Measurements from ENCODE around the gene REEP1. TPM values are rescaled to one million over a fixed set of nuclear protein-coding genes. Genes with fewer than 3 reads are reported as not detected.

REEP1 gene
- total and polyA plus RNA-seq, 9 of the 15 experiments (the other 6 are each of a cell fraction or from before 2014, with no cell fraction given), result 0.11 to 0.67 (median 0.13) TPM

GRCh38 chr2:86189782-86190416, 147.5 kb downstream of the REEP1 start (continued):
- TF ChIP-seq FOSL1 (tag; conservative IDR thresholded peaks at IDR 0.05), result peak; percentile 36
- 0 out of 2 replicates have a peak, but pooled peaks have one; percentile 35 for TF ChIP-seq ZKSCAN8 (CRISPR knock-in tag; IDR thresholded peaks at IDR 0.05)
- TF ChIP-seq ZNF696 (CRISPR knock-in tag; conservative IDR thresholded peaks at IDR 0.05), result no peak
- TF ChIP-seq ARID3A (IDR thresholded peaks at IDR 0.05; ENCODE audit: borderline replicate concordance, low read depth, low read length), result 0 out of 2 replicates have a peak, but pooled peaks have one; percentile 34
- TF ChIP-seq PTRF (tag; IDR thresholded peaks at IDR 0.05), result no peak
- TF ChIP-seq HEY1 (CRISPR knock-in tag; IDR thresholded peaks at IDR 0.05; ENCODE audit: borderline replicate concordance), result no peak
- no peak for TF ChIP-seq TRIM24 (IDR thresholded peaks at IDR 0.05)
- TF ChIP-seq ZFPM2 (CRISPR knock-in tag; IDR thresholded peaks at IDR 0.05), result no peak
- TF ChIP-seq POLR3A (IDR thresholded peaks at IDR 0.05; ENCODE audit: borderline replicate concordance, extremely low read depth, insufficient read depth, insufficient read length), result no peak
- TF ChIP-seq SAFB2 (IDR thresholded peaks at IDR 0.05; ENCODE audit: borderline replicate concordance, low read depth, low read length, severe bottlenecking), result no peak
- TF ChIP-seq NONO (IDR thresholded peaks at IDR 0.05; ENCODE audit: low read depth in 2 of 2, low read length in 1 of 2), result no peak
- TF ChIP-seq BCLAF1 (IDR thresholded peaks at IDR 0.05; ENCODE audit: borderline replicate concordance in 1 of 2, control insufficient read depth in 1 of 2, low read depth in 2 of 2, low read length in 1 of 2), result no peak
- no peak; the same call in 1 of the 2 replicates for TF ChIP-seq NFRKB (IDR thresholded peaks at IDR 0.05; ENCODE audit: low read depth)
- TF ChIP-seq NFXL1 (CRISPR knock-in tag; IDR thresholded peaks at IDR 0.05), result no peak
- TF ChIP-seq MCM5 (IDR thresholded peaks at IDR 0.05; ENCODE audit: low read depth), result no peak
- no peak for TF ChIP-seq E2F5 (CRISPR knock-in tag; IDR thresholded peaks at IDR 0.05)
- no peak for TF ChIP-seq CCNT2 (IDR thresholded peaks at IDR 0.05; ENCODE audit: borderline replicate concordance, extremely low read depth, insufficient read length, low read depth, low read length)
- no peak for TF ChIP-seq MAFG (tag; conservative IDR thresholded peaks at IDR 0.05)
- no peak for TF ChIP-seq XRCC4 (IDR thresholded peaks at IDR 0.05; ENCODE audit: extremely low read depth, insufficient read depth, insufficient read length)
- no peak for TF ChIP-seq ETV1 (tag; conservative IDR thresholded peaks at IDR 0.05; ENCODE audit: low read depth)
- TF ChIP-seq POU5F1 (IDR thresholded peaks at IDR 0.05; ENCODE audit: borderline replicate concordance, low read depth, low read length, partially characterized antibody), result no peak
- TF ChIP-seq SLC30A9 (CRISPR knock-in tag; IDR thresholded peaks at IDR 0.05), result no peak
- peak; percentile 64 for TF ChIP-seq SOX6 (IDR thresholded peaks at IDR 0.05)
